Activated CD4-positive, alpha-beta T cell treated with anti-CD3 and anti-CD28 coated beads, Interleukin-2, Interleukin-4, amounts not matched to agents 100 ng/mL and 50 ng/mL, durations not matched to agents 16 hours and 8 hours (primary cell): Measurements from ENCODE around the gene KRT35.

Experiments
- DNase-seq: peaks from one replicate; pipeline ENCODE4 v3.0.0-alpha.2; 2020; ENCODE audit warnings: low spot score

KRT35 gene

DNA sequence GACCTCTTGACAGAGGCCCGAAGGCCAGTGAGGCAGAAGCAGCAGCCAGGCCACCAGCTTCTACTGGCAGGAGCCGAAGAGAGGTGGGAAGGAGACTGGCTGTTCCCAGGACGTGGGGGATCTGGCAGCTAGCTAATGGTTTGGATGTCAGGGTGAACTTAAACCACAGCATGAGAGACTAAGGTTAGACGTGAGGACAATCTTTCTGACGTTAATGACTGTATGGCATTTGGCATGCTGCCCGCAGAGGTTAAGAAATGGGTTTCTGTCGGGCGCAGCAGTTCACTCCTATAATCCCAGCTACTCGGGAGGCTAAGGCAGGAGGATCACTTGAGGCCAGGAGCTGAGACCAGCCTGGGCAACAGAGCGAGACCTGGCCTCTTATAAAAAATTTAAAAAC, 30.8 kb upstream of the KRT35 start:
- no peak for DNase-seq

DNA sequence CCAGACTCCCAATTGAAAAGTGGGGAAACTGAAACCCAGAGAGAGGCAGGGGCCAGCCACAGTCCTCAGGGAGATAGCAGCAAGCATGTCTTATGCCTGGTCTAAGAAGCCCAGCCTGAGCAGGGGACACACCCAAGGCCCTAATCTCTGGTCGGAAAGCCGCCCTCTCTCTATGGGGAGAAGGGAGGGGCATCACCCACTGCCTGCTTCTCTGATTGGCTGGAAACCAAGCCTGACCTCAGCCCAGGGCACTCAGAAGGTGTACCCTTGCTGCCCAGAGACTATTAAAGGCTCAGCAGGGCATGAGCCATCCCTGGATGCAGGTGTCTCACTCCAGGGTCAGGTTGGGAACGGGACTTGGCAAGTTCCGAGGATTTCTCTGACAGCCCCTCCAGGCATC, 30.2 kb upstream of the KRT35 start:
- DNase-seq, result no peak

DNA sequence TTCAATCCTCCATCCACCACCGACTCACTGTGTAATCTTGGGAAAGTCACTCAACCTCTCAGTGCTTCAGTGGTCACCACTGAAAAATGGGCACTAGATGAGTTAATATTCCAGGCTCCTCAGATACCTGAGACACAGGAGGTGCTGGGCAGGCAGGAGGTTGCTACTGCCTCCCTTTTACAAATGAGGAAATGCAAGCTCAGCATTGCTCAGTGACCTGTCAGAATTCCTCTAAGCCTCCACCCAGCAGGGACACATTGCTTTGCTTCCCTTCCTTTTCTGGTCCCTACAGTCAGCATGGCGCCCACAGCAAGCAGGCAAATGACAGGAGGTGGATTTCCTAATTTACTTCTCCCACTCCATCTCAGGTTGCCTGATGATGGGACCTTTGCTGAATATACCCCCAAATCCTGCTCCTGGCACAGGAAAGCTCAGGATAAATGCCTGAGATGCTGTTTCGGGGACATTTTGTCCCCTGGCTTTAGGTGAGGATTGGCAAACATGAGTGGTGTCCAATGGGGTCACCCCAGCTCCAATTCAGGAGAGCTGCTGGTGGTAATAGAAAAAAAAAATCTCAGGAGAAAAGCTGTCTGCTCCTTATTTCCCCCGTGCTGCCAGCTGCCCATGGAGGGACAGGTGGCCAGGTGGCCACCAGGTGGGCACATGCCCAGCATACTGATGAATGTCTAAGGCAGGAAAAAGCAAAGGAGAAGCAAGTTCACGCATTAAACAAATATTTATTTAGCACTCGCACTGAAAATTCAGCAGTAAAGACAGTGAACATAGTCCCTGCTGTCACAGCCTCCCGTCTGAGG, 29.5 kb upstream of the KRT35 start:
- DNase-seq, result no peak

DNA sequence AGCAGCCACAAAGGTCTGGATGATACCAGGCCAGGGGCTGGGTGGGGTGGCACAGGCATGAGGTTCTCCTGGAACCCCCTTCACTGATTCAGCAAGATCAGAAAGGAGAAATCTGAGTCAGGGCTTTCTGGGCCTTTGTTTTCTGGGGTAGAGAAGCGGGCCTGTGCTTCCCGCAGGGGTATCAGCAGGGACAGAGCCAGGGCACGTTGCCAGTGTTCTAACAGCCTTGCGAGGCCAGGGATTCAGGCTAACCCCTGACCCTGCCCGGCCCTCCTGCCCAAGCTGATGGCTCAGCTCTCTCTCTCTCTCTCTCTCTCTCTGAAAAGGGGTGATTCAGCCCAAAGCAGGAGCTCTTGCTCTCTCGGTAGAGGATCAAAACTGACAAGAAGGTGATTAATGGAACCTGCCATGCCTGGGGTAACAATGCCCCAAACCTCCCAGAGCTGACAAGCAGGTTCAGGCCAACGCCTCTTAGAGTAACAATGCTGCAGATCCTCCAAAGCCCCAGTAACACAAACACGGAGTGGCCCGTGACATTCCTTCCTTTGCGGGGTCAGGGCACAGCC, 26.4 kb upstream of the KRT35 start:
- no peak for DNase-seq

DNA sequence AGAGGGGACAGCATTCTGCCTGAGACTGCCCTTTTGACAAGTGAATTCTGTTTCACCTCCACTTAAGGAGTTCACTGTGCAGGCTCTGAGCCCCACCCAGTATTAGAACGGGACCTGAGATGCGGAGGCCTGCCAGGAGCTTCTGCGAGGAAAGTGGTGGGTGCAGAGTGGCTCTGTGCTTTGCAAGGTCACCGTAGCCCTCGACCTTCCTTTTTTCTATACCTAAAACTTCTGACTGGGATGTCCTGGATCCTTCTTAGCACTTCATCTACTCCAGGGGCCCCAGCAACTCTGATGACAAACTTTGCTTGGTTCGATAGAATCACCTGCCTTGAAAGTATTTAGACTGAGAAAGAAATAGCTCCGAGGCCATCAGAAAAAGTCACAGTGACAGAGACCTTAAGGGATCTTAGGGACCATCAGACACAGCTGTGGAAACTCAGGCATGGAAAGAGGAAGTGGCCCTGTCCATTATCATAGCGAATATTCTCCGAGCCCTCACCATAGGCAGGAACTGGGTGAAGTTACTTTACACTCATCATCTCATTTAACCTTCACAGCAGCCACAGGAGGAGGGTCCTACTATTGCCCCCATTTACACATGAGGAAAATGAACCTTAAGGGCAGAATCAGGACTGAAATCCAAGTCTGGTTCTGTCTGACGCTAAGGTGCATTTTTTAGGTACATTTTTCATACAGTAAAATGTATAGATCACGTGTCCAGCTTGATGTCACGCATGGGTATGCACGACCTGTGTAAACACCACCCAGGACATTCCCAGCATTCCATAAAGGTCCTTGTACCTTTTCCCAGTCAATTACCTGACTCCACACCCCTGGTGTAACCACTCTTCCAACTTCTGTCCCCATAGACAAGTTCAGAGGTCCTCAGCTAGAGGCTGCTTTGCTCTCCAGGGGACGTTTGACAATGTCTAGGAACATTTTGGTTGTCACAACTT, 25.1 kb upstream of the KRT35 start:
- DNase-seq, result no peak

DNA sequence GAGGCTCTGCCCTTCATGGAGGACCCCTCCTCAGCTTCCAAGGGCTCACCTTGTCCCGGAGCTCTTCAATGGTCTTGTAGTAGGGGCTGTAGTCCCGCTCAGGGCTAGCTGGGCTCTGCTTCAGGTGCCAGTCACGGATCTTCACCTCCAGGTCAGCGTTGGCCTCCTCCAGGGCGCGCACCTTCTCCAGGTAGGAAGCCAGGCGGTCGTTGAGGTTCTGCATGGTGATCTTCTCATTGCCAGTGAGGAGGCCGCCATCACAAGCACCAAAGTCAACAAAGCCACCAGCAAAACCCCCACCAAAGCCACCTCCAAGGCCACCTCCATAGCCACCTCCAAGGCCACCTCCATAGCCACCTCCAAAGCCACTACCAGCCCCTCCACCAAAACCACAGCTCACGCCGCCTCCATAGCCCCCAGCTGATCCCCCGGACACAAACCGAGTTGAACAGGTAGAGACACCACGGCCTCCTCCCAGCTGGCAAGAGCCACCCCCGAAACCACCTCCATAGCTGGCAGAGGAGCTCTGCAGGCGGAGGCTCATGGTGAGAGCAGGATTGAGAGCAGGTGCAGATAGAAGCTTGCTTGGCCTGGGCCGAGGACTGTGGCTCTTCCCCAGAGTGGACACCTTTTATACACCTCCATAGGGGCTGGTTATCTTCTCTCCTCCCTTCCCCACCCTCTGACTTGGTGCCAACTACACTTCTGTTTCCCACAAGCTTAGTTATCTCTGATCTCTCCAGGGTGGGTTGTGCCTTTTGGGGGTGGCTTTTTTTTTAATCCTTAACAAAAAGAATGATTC, 24.3 kb upstream of the KRT35 start, which contains the start of gene KRT13:
KRT13 (minus strand) TSS at position 606 of the 802 bp plus-strand sequence; CDS start at position 544, 62 bp downstream.
- DNase-seq, result no peak

DNA sequence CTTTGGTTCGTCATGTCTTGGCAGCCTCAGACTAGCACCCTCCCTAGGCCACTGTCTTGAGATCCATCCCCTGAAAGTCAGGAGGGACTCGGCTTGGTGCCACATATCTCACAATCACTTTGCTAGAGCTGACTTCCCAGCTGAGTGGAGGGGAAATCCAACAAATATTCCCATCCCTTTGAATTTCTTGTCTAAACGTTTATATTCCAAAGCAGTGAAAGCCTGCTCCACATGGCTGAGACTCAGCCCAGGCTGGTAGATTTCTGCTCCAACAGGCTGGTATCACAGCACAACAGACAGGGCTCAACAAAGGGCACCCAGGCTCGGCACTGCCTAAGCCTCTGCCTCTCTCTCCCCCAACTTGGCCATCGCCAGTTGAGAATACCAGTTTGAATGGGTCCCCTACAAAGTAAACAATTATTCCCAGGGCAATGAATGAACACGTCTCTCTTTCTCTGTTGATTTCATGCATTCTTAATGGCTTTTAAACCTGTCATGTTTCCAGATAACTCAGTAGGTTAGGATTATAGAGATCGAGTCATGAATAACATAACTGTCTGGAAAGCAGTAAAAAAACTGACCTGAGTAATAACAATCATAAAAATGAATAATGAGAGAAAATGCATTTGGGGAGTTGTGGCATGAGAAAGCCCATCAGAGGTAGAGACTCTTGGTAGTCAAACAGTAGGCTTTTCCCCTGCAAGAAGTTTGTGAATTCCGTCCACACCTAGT, 23.5 kb upstream of the KRT35 start:
- DNase-seq, result no peak

DNA sequence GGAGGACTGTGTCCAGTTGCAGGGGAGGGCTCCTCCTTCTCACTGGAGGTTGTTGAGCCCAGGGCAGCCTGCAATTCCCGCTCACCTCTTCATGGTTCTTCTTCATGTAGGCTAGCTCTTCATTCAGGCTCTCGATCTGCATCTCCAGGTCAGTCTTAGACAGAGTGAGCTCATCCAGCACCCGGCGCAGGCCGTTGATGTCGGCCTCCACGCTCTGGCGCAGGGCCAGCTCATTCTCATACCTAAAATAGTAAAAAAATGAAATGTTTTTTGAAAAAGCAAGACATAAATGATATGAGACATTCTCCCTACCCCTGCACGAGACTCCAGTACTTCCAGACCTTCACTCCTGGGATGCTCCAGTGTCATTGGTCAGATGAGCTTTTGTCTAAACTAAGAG, 22.3 kb upstream of the KRT35 start:
- DNase-seq, result no peak

DNA sequence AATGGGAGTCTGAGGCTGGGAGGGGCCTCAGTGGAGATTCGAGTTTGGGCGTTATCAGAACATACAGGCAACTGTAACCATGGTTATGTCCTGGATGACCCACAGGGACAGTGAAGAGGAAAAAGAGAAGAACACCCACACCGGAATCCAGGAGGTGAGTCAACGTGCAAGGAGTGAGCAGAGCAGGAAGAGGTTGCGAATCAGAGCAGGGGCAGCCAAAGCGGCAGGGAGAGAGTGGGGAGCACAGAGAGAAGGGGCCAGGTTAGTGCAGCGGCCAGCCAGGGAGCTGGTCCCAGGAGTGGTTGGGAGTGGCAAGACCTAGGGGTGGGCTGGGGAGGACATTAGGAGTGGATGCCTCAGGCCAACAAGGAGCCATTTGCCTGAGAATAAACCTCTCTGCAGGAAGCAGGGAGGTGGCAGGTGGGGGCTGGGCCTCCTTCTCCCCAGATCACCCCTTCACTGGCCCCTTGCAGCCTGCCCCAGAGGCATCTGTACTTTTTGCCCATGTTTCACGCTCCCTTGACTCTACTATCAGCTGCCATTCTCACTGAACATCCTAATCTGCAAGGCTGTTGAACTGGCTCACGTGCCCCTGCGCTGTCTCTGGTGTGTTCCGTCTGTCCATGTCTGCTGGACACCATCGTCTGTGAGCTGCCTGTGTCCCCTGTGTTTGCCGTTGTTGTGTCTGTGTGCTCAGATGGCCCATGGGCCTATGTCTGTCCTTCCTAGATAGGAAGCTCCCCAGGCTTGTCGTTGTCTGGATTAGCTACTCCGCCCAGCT, 19.4 kb upstream of the KRT35 start:
- DNase-seq, result no peak

DNA sequence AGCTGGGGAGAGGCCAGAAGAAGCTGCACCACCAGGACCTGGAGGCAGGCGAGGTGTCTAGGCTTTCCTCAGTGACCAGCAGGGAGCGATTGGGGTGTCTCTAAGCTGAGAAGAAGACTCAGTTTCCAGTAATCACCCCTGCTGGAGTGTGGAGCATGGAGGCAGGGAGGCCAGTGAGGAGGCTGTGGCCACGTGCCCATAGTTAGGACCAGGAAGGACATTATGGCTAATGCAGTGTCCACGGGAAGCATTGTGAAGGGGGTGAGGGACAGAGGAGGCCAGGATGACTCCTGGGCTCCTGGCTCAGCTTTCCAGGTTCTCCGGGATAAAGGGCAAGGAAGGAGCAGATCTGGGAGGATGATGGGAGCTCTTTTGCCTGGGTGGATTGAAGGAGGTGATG, 18.8 kb upstream of the KRT35 start:
- DNase-seq, result no peak

DNA sequence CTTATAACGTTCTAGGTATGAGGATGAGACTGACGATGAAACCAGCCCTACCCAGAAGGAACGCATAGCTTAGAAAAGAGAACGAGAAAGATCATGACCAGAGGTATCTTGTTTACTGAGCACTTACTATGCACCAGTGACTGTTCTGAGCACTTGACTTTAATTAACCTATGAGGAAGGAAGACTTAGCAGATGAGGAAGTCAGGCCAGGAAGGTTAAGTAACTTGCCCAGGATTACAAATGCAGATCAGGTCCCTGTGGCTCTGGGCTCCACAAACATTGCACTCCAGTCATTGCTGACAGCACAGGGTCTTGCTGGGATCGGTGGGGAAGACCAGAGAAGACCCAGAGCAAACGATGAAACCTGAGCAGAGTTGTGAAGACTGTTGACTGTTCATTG, 17.3 kb upstream of the KRT35 start:
- no peak for DNase-seq

DNA sequence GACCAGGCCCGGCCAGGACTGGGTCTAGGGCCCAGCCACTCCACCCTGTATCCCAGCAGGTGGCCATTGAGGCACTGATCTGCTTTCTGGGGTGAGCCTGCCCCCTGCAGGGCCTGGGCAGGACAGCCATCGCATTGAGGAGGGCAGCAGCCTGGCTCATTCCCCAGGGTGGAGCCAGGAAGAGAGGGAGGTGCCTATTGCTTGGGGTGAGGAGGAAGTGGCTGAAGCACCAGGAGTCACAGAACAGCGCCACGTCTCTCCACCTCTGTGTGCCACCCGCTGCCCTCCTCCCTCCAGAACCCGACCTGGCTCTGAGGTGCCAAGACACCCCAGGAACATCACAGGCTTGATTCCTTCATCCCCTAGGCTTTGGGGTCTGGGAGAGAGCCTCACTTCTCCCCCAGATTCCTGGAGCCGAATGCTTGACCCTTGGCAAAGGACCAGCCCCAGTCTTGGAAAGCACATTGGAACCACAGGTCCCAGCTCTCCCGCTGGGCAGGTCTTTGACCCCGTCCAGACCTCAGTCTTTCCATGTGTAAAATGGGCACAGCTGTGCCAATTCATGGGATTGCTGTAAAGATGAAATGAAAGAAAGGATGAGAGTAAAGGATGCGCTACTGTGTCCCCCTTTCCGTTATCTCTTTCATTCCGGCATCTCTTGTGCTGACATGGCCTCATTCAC, 16.0 kb upstream of the KRT35 start:
- DNase-seq, result peak; percentile 77

DNA sequence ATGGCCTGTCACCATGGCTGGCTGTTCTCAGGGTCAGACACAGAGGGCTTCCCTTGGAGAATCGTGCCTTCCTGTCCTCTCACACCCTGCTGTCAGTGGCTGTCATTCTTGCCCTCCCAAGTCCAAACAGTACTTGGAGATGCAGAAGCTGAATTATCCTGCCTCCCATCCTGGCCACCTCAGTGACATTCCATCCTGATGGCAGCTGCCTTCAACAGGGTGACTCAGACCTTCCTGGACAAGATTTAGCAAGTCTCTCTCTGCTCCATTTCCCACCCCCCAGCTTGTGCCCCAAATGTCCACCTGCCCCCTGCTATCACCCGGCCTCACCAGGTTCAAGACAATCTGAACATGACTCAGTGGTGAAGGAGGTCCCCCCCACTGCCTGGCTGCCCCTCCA, 13.6 kb upstream of the KRT35 start:
- DNase-seq, result no peak

DNA sequence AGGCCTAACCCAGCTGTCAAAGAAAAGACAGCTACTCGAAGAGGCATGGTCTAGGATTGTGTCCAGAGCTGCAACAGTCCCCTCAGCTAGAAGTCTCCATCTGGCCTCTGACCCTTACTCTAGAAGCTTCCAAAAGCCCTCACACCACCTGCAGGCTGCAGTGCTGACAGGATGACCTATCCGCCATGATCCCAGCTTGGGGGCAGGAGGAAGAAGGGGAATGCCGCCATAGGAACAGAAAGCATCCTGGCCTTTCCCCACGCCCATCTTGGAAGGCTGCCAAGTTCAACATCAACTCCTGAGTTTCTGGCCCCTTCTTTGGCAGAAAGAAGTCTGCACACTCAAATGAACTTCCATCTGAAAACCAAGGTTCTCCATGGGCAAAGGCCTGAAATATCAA, 11.8 kb upstream of the KRT35 start:
- no peak for DNase-seq

DNA sequence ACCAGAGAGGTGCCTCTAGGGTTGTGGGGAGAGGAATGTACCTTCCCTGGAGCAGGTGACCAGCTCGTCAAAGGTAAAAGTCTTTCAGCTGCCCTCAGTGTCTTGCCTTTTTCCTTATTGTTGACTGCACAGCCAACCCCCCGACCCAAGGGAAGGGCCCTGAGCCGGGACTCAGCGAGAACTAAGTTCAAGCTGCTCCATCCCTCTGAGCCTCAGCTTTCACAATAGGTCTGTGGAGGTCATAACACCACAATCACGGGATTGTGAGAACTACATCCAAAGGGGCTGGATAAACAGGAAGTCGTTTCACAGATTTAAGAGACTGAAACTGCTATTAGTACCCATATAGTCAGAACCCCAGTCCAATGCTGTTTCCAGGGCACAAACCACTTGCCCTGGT, 11.4 kb upstream of the KRT35 start:
- DNase-seq, result no peak

DNA sequence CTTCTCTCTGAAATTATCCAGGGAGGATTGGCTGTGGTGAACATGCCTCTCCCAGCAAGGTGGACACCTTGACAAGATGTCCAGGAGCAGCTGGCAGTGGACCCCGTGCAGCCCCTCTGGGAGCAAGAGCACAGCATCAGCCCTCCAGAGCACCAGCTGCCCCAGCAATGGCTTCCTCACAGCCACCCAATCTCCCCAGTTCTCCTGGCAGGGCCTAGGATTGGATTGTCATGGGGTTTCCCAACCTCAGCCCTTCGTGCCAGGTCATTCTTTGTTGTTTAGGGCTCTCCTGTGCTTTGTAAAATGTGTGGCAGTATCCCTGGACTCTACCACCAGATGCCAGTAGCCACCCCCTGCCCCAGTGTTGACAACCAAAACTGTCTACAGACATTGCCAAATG, 10.5 kb upstream of the KRT35 start:
- DNase-seq, result no peak

DNA sequence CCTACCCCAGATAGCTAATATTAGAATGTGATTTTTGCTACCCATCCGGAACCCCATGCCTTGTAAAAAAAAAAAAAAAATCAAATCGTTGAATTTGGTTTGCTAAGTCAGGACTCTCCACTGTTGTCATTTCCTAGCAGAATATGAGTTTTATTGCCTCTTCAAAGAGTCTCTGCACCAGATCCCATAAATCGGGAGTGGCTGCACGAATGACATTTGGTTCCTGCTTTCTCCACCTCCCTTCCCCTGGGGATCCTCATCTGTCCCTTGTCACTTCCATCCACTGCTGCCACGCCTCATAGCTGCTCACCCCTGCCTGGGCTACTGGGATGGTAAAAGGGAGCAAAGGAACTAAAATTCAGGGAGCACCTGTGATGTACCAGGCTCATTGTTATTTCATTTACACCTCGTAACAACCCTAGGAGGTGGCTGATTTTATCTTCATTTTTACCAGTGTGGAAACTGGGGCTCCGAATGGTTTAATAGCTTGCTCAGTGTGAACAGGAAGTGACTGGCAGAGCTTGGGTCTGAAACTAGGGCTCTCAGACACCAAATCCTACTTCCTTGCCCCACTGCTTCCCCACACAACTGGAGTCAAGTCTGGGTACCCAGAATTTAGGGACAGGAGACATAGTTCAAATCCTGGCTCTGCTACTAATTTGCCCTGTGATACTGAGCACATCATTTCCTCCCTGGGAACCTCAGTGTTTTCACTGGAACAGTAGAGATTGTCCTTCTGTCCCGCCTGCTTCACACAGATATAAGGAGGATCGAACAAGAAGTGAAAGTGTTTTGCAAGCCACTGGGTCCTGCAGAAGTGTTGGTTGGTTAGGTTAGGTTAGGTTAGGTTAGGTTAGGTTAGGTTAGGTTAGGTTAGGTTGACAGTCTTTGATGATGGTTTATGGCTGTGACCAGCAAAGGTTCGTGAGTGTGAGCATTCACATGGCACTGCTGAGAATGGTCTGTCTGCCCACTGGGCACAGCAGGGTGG, 9.3 kb upstream of the KRT35 start:
- no peak for DNase-seq

DNA sequence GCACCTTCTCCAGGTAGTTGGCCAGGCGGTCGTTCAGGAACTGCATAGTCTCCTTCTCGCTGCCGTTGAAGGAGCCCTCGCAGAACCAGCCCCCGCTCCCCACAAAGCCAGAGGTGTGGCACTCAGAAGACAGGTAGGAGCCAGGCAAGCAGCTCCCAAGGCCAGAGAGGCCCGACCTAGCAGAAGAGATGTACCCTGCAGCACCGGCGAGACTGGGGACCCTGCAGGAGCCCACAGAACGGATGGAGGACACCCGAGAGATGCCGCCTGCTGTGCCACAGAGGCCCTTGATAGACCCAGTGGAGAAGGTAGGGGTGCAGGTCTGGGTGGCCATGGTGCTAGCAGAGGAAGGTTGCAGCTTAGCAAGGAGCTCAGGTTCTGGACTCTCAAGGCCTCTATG, 8.6 kb upstream of the KRT35 start, which contains the start of gene KRT36:
KRT36 (minus strand) TSS at position 380 of the 400 bp plus-strand sequence; CDS start at position 334, 46 bp downstream.
- DNase-seq, result no peak
